Body of pancreas (tissue), 4 donors: ENCODE measurements around the gene PFN3. TPM values are rescaled to one million over a fixed set of nuclear protein-coding genes. Genes with fewer than 3 reads are reported as not detected.

Source experiments
- ATAC-seq: fragments of 150-250 bp; one replicate; pipeline ENCODE4 v1.9.1; 2016
- DNase-seq, 4 donors: peaks; one replicate each; pipeline ENCODE4 v3.0.0-alpha.2; 2019
- H3K27ac ChIP-seq, 4 donors: fragments of 200-600 bp; sonication (generic); 1 replicate in 3 of 4; 2 replicates in 1 of 4; pipeline versions ENCODE4 v1.5.1 to v1.6.1; 2016 to 2019; ENCODE audit warnings: mild to moderate bottlenecking in 1 of 4, mixed read lengths in 1 of 4, moderate library complexity in 1 of 4
- H3K27me3 ChIP-seq, 2 donors: fragments of 200-600 bp; sonication (generic); one replicate each; pipeline ENCODE4 v1.6.0; 2016; ENCODE audit warnings: mild to moderate bottlenecking in 1 of 2
- H3K36me3 ChIP-seq, 2 donors: fragments of 200-600 bp; sonication (generic); replicated peaks in 1 of 2; 2 replicates each; pipeline ENCODE4 v1.5.1; 2016; ENCODE audit warnings: low read depth in 2 of 2; ENCODE audit not compliant: insufficient read depth in 1 of 2
- H3K4me1 ChIP-seq: fragments of 200-600 bp; sonication (generic); one replicate; pipeline ENCODE4 v1.6.0; 2016
- H3K4me3 ChIP-seq, 2 donors: fragments of 200-600 bp; sonication (generic); 1 replicate in 1 of 2; 2 replicates in 1 of 2; pipeline ENCODE4 v1.5.1; 2016 to 2019
- H3K9me3 ChIP-seq, 3 donors: fragments of 200-600 bp; sonication (generic); 1 replicate in 2 of 3; 2 replicates in 1 of 3; pipeline ENCODE4 v1.5.1; 2016
- CTCF ChIP-seq, 7 experiments: fragments of 450-650 bp in 4 of 7; fragments of 200-600 bp in 3 of 7; sonication (generic) in 3 of 7; IDR thresholded peaks; one replicate each; pipeline ENCODE4 v1.5.1; 2016 to 2019; ENCODE audit warnings: antibody characterized with exemption in 7 of 7
- POLR2A ChIP-seq, 3 donors: fragments of 450-650 bp; IDR thresholded peaks; one replicate each; pipeline ENCODE4 v1.6.1; 2016; ENCODE audit warnings: antibody characterized with exemption in 3 of 3, mild to moderate bottlenecking in 2 of 3
- WGBS, 2 donors: methylation state at CpG; one replicate each; pipeline ENCODE4 v1.1.5; 2017; 5-methylcytosine and 5-hydroxymethylcytosine counted together
- intact Hi-C: fragments of 100-400 bp; cut with DNase I; formaldehyde crosslinking; loops from one replicate; pipeline ENCODE4 v1.15.1; 2023
- total RNA-seq, 2 donors: library from RNA; depleted of rRNA; stranded (reverse); fragments of >200 nt; gene quantifications; one replicate each; pipeline ENCODE4 v1.1.0, GENCODE V29; 2016

PFN3 gene
- not detected for total RNA-seq

- Histone ChIP-seq H3K4me1 (peaks cover 37% of the 10 kb centered on the region), H3K27me3 (peaks cover 0 to 18% of the 10 kb centered on the region in 2 donors), H3K27ac (no peak within 1 kb of the TSS), H3K4me3 (no peak within 1 kb of the TSS), H3K36me3 (no peaks in the 10 kb centered on the region), H3K9me3 (no peaks in the 10 kb centered on the region)
- no peak for DNase-seq
- ATAC-seq, result no peak
- TF ChIP-seq CTCF (IDR thresholded peaks at IDR 0.05) (no peak), POLR2A (IDR thresholded peaks at IDR 0.05) (no peak)
- 12 to 34% methylated on average over 18 to 91 of the region's 92 CpGs for WGBS, 2 donors
- intact Hi-C loops, result loop anchor here (5.0 kb wide), 1 partner anchor 52 kb away; no protein-coding TSS in a partner anchor
These were observed at the start of gene PFN3 for GRCh38 chr5:177399997-177400868. Gene PFN3, minus strand, starts transcription at chr5:177400661. Its CDS starts 85 bp downstream, at chr5:177400576.

GRCh38 chr5:177449140-177450061 is 48.9 kb upstream of the PFN3 start:
- intact Hi-C loops, result loop anchor here (5.0 kb wide), 1 partner anchor 52 kb away; no protein-coding TSS in a partner anchor
- no peak for ATAC-seq
- Histone ChIP-seq H3K4me1 (peaks cover 35% of the 10 kb centered on the region), H3K4me3 (no peak overlapping the region), H3K27me3 (no peaks in the 10 kb centered on the region), H3K9me3 (no peaks in the 10 kb centered on the region), H3K27ac (no peak overlapping the region), H3K36me3 (no peaks in the 10 kb centered on the region)
- no peak for TF ChIP-seq CTCF (IDR thresholded peaks at IDR 0.05)
- TF ChIP-seq POLR2A (IDR thresholded peaks at IDR 0.05), result no peak
- no peak for DNase-seq
- 85 to 90% methylated on average over 5 to 17 of the region's 18 CpGs for WGBS, 2 donors

- 69 to 70% methylated on average over 6 of the region's 6 CpGs for WGBS, 2 donors
- Histone ChIP-seq H3K4me3 (no peak overlapping the region), H3K9me3 (no peaks in the 10 kb centered on the region), H3K36me3 (no peaks in the 10 kb centered on the region), H3K27ac (peak overlapping the region in 3 of 4 donors; percentile 54 to 76 (median 56)), H3K4me1 (peaks cover 27% of the 10 kb centered on the region), H3K27me3 (no peaks in the 10 kb centered on the region)
- ATAC-seq (no peak), DNase-seq (no peak)
- intact Hi-C loops, result no loop called here
- TF ChIP-seq CTCF (IDR thresholded peaks at IDR 0.05), result no peak
- no peak for TF ChIP-seq POLR2A (IDR thresholded peaks at IDR 0.05)
These were observed 47.9 kb upstream of the PFN3 start for GRCh38 chr5:177448244-177448950.

GRCh38 chr5:177447611-177448243 is 47.3 kb upstream of the PFN3 start:
- Histone ChIP-seq H3K4me3 (no peak overlapping the region), H3K9me3 (no peaks in the 10 kb centered on the region), H3K36me3 (no peaks in the 10 kb centered on the region), H3K4me1 (peaks cover 27% of the 10 kb centered on the region), H3K27me3 (no peaks in the 10 kb centered on the region), H3K27ac (peak overlapping the region in 3 of 4 donors; percentile 54 to 76 (median 56))
- DNase-seq, result peak; percentile 71 to 92 (median 84)
- intact Hi-C loops, result no loop called here
- 0 to 6% methylated on average over 2 to 23 of the region's 23 CpGs for WGBS, 2 donors
- TF ChIP-seq POLR2A (IDR thresholded peaks at IDR 0.05), result peak in 2 of 3 donors; percentile 31 to 39
- peak in 4 of 7 experiments; percentile 19 to 33 (median 22) for TF ChIP-seq CTCF (IDR thresholded peaks at IDR 0.05)
- ATAC-seq, result peak; percentile 72
